Measurements from ENCODE around the gene CAMK1D. TPM values are rescaled to one million over a fixed set of nuclear protein-coding genes. Genes with fewer than 3 reads are reported as not detected.

CAMK1D gene
- total and polyA plus RNA-seq, 2 experiments from 2014 or later: 3.5 to 6.0 TPM

GRCh38 chr10:12834116-12834665 is 484.8 kb downstream of the CAMK1D start:
- H4K20me1 ChIP-seq (ENCODE audit: insufficient read depth, poor library complexity, severe bottlenecking): no peaks in the 10 kb centered on the region
- H3K27ac ChIP-seq: no peak overlapping the region
- no peak overlapping the region for H2AFZ ChIP-seq
- H3K4me3 ChIP-seq: no peak overlapping the region
- H3K9me2 ChIP-seq (replicated peaks; ENCODE audit: insufficient read depth): no peaks in the 10 kb centered on the region
- H3K27me3 ChIP-seq: no peaks in the 10 kb centered on the region
- no peak for TF ChIP-seq CTCF (IDR thresholded peaks at IDR 0.05; ENCODE audit: poor library complexity)
- H3K36me3 ChIP-seq (replicated peaks; ENCODE audit: insufficient read depth, low read depth): no peaks in the 10 kb centered on the region
- no peak for DNase-seq (ENCODE audit: low spot score)
- 91% methylated on average over 19 of the region's 19 CpGs for WGBS (ENCODE audit: low lambda C conversion rate, missing lambda C conversion rate)
- H3K9me3 ChIP-seq (ENCODE audit: low read depth): no peaks in the 10 kb centered on the region
- no peak overlapping the region for H3K4me2 ChIP-seq
- H3K79me2 ChIP-seq: no peaks in the 10 kb centered on the region
- H3K4me1 ChIP-seq (ENCODE audit: insufficient read depth): no peaks in the 10 kb centered on the region

- Histone ChIP-seq H3K36me3 (replicated peaks; ENCODE audit: insufficient read depth, low read depth) (no peaks in the 10 kb centered on the region), H3K4me3 (no peak overlapping the region), H3K9me2 (replicated peaks; ENCODE audit: insufficient read depth) (no peaks in the 10 kb centered on the region), H3K9me3 (ENCODE audit: low read depth) (no peaks in the 10 kb centered on the region), H2AFZ (no peak overlapping the region), H3K27ac (no peak overlapping the region), H3K4me1 (ENCODE audit: insufficient read depth) (peaks cover under 1% of the 10 kb centered on the region), H4K20me1 (ENCODE audit: insufficient read depth, poor library complexity, severe bottlenecking) (no peaks in the 10 kb centered on the region), H3K27me3 (no peaks in the 10 kb centered on the region), H3K4me2 (no peak overlapping the region), H3K79me2 (no peaks in the 10 kb centered on the region)
- TF ChIP-seq EZH2phosphoT487 (IDR thresholded peaks at IDR 0.05; ENCODE audit: low read depth, severe bottlenecking, unreplicated experiment) (no peak), CTCF (IDR thresholded peaks at IDR 0.05; ENCODE audit: poor library complexity) (no peak), EZH2 (IDR thresholded peaks at IDR 0.05; ENCODE audit: borderline replicate concordance) (no peak)
- 80% methylated on average over 10 of the region's 10 CpGs for WGBS (ENCODE audit: low lambda C conversion rate, missing lambda C conversion rate)
- DNase-seq (ENCODE audit: low spot score): no peak
Measured at GRCh38 chr10:12834721-12835120, 485.4 kb downstream of the CAMK1D start.

GRCh38 chr10:12835709-12836108 is 486.4 kb downstream of the CAMK1D start:
- TF ChIP-seq CTCF (IDR thresholded peaks at IDR 0.05; ENCODE audit: poor library complexity): no peak
- no peak for TF ChIP-seq EZH2phosphoT487 (IDR thresholded peaks at IDR 0.05; ENCODE audit: low read depth, severe bottlenecking, unreplicated experiment)
- 79% methylated on average over 5 of the region's 5 CpGs for WGBS (ENCODE audit: low lambda C conversion rate, missing lambda C conversion rate)
- Histone ChIP-seq H3K4me3 (no peak overlapping the region), H3K36me3 (replicated peaks; ENCODE audit: insufficient read depth, low read depth) (no peaks in the 10 kb centered on the region), H3K79me2 (no peaks in the 10 kb centered on the region), H3K9me2 (replicated peaks; ENCODE audit: insufficient read depth) (no peaks in the 10 kb centered on the region), H4K20me1 (ENCODE audit: insufficient read depth, poor library complexity, severe bottlenecking) (no peaks in the 10 kb centered on the region), H3K27me3 (no peaks in the 10 kb centered on the region), H3K27ac (no peak overlapping the region), H3K4me1 (ENCODE audit: insufficient read depth) (peaks cover 5% of the 10 kb centered on the region), H3K4me2 (no peak overlapping the region), H3K9me3 (ENCODE audit: low read depth) (no peaks in the 10 kb centered on the region), H2AFZ (no peak overlapping the region)
- no peak for DNase-seq (ENCODE audit: low spot score)

GRCh38 chr10:12838366-12838765 is 489.0 kb downstream of the CAMK1D start:
- 71% methylated on average over 9 of the region's 9 CpGs for WGBS (ENCODE audit: low lambda C conversion rate, missing lambda C conversion rate)
- no peaks in the 10 kb centered on the region for H3K79me2 ChIP-seq

More at GRCh38 chr10:12838366-12838765, 489.0 kb downstream of the CAMK1D start:
- Histone ChIP-seq H3K4me1 (ENCODE audit: insufficient read depth) (peaks cover 5% of the 10 kb centered on the region), H4K20me1 (ENCODE audit: insufficient read depth, poor library complexity, severe bottlenecking) (no peaks in the 10 kb centered on the region), H3K4me3 (no peak overlapping the region), H3K4me2 (no peak overlapping the region), H3K36me3 (replicated peaks; ENCODE audit: insufficient read depth, low read depth) (no peaks in the 10 kb centered on the region), H3K27me3 (no peaks in the 10 kb centered on the region), H3K9me2 (replicated peaks; ENCODE audit: insufficient read depth) (no peaks in the 10 kb centered on the region), H2AFZ (no peak overlapping the region), H3K9me3 (ENCODE audit: low read depth) (no peaks in the 10 kb centered on the region), H3K27ac (no peak overlapping the region)
- DNase-seq (ENCODE audit: low spot score): no peak
- no peak for TF ChIP-seq CTCF (IDR thresholded peaks at IDR 0.05; ENCODE audit: poor library complexity)
- TF ChIP-seq EZH2phosphoT487 (IDR thresholded peaks at IDR 0.05; ENCODE audit: low read depth, severe bottlenecking, unreplicated experiment): no peak
- no peak for TF ChIP-seq EZH2 (IDR thresholded peaks at IDR 0.05; ENCODE audit: borderline replicate concordance)

Data from hepatocyte (in vitro differentiated cells).